ENCODE results near the gene DCUN1D5. TPM values are rescaled to one million over a fixed set of nuclear protein-coding genes. Genes with fewer than 3 reads are reported as not detected.

DCUN1D5 gene
- total RNA-seq, 1 experiment from 2014 or later = 136 TPM

Other genes starting within 250 kb of the DCUN1D5 start
- not detected in 2 replicates for gene MMP3, start 248.6 kb downstream of the DCUN1D5 start, total RNA-seq (2014; rRNA removed; shearing (Covaris generic))
- not detected in 2 replicates for gene MMP12, start 217.2 kb downstream of the DCUN1D5 start, total RNA-seq (2014; rRNA removed; shearing (Covaris generic))
- gene MMP13, start 136.4 kb downstream of the DCUN1D5 start, total RNA-seq (2014; rRNA removed; shearing (Covaris generic)) = not detected in 2 replicates
- gene DYNC2H1, start 17.3 kb upstream of the DCUN1D5 start, total RNA-seq (2014; rRNA removed; shearing (Covaris generic)) = 19.5 and 47.8 TPM in 2 replicates